Measurements from ENCODE around the gene MNT. TPM values are rescaled to one million over a fixed set of nuclear protein-coding genes. Genes with fewer than 3 reads are reported as not detected.

Gene MNT
- total RNA-seq, 1 experiment from 2014 or later = 3.2 TPM

GRCh38 chr17:2396192-2396567 is 4.7 kb downstream of the MNT start:
- no peak for DNase-seq (ENCODE audit: low read depth)

GRCh38 chr17:2395258-2396181 is 5.3 kb downstream of the MNT start:
- peak; percentile 27 for DNase-seq (ENCODE audit: low read depth)

- DNase-seq (ENCODE audit: low read depth) = no peak
Measured at GRCh38 chr17:2394775-2395201, 6.1 kb downstream of the MNT start.

GRCh38 chr17:2393954-2394749 is 6.7 kb downstream of the MNT start:
- no peak for DNase-seq (ENCODE audit: low read depth)

GRCh38 chr17:2393174-2393953 is 7.5 kb downstream of the MNT start:
- DNase-seq (ENCODE audit: low read depth) = peak; percentile 87

GRCh38 chr17:2392252-2393173 is 8.3 kb downstream of the MNT start:
- peak; percentile 91 for DNase-seq (ENCODE audit: low read depth)

GRCh38 chr17:2391597-2392251 is 9.1 kb downstream of the MNT start:
- no peak for DNase-seq (ENCODE audit: low read depth)

GRCh38 chr17:2390199-2390836 is 10.5 kb downstream of the MNT start:
- no peak for DNase-seq (ENCODE audit: low read depth)

GRCh38 chr17:2388683-2389055 is 12.2 kb downstream of the MNT start:
- no peak for DNase-seq (ENCODE audit: low read depth)

GRCh38 chr17:2388020-2388682 is 12.7 kb downstream of the MNT start:
- DNase-seq (ENCODE audit: low read depth) = no peak

- DNase-seq (ENCODE audit: low read depth) = no peak
Measured at GRCh38 chr17:2387086-2388019, 13.5 kb downstream of the MNT start.

GRCh38 chr17:2386400-2387085 is 14.3 kb downstream of the MNT start:
- no peak for DNase-seq (ENCODE audit: low read depth)

GRCh38 chr17:2385240-2386210 is 15.3 kb downstream of the MNT start:
- DNase-seq (ENCODE audit: low read depth) = no peak

- DNase-seq (ENCODE audit: low read depth) = no peak
Measured at GRCh38 chr17:2384439-2385127, 16.3 kb downstream of the MNT start.

GRCh38 chr17:2383628-2384167 is 17.2 kb downstream of the MNT start:
- no peak for DNase-seq (ENCODE audit: low read depth)

All from M059J (cell line).